22Rv1 (cell line): Measurements from ENCODE around the gene TCTN3.

Source experiments
- CTCF ChIP-seq: fragments of 450-650 bp; IDR thresholded peaks from 2 replicates; pipeline ENCODE4 v1.5.1; 2017; ENCODE audit warnings: mild to moderate bottlenecking
- ZFX ChIP-seq: fragments of 450-650 bp; IDR thresholded peaks from 2 replicates; pipeline ENCODE4 v1.6.1; 2017; ENCODE audit warnings: antibody characterized with exemption, borderline replicate concordance

GRCh38 chr10:95711492-95711891, 17.8 kb upstream of the TCTN3 start:
- TF ChIP-seq CTCF (no peak), ZFX (no peak)
